ENCODE measurements around the gene SCD5.
A peak's percentile ranks its signal among the peaks of the same experiment; 100 is the strongest.

Gene SCD5

DNA sequence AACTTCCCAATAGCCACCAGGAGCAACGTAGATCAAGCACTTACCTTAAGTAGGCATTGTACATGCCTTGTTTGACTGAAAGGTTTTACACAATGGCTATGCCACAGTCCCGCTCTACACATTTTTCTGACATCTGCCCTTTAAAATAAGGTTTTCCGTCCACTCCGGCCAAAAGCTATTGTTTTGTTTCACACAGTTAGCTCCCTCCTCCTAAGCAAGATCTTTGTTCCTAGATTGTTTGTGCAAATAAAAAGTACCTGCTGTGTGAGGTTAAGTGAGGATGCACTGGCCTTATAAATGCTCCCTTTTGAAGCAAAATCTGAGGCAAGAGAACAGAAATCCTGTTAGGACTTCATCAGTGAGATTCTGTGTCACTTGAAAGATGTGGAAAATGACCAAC lies 11.8 kb downstream of the SCD5 start:
- H3K4me3 ChIP-seq (ENCODE audit: low read length), result no peak overlapping the region
- no peak for DNase-seq (ENCODE audit: low read depth)
- TF ChIP-seq, protein P1, sequence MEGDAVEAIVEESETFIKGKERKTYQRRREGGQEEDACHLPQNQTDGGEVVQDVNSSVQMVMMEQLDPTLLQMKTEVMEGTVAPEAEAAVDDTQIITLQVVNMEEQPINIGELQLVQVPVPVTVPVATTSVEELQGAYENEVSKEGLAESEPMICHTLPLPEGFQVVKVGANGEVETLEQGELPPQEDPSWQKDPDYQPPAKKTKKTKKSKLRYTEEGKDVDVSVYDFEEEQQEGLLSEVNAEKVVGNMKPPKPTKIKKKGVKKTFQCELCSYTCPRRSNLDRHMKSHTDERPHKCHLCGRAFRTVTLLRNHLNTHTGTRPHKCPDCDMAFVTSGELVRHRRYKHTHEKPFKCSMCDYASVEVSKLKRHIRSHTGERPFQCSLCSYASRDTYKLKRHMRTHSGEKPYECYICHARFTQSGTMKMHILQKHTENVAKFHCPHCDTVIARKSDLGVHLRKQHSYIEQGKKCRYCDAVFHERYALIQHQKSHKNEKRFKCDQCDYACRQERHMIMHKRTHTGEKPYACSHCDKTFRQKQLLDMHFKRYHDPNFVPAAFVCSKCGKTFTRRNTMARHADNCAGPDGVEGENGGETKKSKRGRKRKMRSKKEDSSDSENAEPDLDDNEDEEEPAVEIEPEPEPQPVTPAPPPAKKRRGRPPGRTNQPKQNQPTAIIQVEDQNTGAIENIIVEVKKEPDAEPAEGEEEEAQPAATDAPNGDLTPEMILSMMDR (IDR thresholded peaks at IDR 0.05; ENCODE audit: insufficient read depth, low read depth, low read length, missing control alignments), result no peak

DNA sequence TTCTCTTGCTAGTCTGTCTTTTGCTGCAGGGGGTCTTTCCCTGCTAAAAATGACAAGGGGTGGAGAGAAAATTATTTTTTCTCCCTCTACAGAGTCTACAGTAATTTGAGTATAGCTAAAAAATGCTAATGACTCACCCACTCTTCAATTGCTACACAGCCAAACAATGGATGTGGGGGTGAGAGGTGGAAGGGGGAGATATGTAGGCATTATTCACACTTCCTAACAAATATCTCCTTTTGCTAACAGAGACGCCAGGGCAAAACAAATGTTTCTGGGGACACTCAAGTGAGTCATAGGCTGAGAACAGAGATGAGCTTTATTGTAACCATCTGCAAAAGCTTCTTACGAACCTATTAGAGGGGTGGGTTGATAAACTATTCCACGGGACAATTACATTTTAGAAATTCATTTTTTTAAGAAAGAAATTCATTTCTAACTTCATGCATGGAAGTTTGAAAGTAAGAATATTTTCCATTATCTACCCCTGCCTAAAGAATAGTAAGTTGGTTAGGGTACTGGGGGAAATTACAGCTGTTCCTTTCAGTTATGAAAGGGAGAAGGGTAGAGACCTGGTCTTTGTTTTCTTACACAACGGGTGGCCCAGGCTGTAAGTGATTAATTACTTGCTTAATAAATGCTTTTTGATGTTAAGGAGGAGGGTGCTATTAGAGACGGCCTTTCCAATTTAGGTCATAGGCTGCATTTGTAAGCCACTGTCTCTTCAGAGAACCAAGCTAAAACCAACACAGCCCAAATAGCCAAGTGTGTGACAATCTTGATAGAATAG lies 12.8 kb downstream of the SCD5 start:
- TF ChIP-seq, protein P1 (IDR thresholded peaks at IDR 0.05; ENCODE audit: insufficient read depth, low read depth, low read length, missing control alignments), result no peak
- H3K4me3 ChIP-seq (ENCODE audit: low read length), result no peak overlapping the region
- peak; percentile 89 for DNase-seq (ENCODE audit: low read depth)

DNA sequence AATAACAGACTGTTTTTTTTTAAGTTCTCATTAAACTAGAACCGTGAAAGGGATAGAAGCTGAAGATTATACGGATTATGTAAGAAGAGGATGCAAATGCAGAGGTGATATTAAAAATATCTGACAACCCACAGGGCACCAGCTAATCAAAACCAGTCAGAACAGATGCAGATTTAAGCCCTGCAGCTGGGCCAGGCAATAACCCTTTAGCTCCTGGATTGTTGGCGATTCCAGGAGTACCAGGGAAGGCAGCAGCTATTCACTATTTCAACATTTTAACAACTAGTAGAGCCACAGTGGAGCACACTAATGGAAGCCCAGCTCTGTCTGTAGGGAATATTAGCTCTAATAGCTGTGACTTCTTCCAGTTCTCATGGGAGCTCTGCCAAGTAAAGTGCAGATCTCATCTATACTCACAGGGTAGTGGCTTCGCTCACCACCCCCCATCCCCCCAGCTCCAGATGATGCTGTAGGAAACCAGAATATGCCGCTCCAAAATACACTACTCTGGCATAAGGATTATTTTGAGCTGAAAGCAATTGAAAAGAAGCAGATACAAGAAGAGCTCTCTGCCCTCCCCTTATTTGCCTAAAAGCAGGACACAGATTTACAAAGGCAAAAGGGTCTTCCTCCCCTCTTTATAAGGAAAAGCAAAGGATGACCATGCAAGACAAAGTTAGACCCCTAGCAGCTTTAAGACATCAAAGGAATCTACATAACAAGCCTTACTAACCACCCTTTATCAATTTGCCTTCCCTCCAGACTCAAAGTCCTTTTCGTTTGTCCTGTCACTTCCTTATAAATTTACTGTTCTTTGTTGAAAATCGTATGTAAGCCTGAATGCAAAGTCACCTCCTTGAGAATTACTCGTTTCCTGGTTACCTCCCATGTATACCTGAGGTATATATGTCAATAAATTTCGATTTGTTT lies 13.7 kb downstream of the SCD5 start:
- DNase-seq (ENCODE audit: low read depth), result peak; percentile 24
- TF ChIP-seq, protein P1 (IDR thresholded peaks at IDR 0.05; ENCODE audit: insufficient read depth, low read depth, low read length, missing control alignments), result no peak
- H3K4me3 ChIP-seq (ENCODE audit: low read length), result no peak overlapping the region

DNA sequence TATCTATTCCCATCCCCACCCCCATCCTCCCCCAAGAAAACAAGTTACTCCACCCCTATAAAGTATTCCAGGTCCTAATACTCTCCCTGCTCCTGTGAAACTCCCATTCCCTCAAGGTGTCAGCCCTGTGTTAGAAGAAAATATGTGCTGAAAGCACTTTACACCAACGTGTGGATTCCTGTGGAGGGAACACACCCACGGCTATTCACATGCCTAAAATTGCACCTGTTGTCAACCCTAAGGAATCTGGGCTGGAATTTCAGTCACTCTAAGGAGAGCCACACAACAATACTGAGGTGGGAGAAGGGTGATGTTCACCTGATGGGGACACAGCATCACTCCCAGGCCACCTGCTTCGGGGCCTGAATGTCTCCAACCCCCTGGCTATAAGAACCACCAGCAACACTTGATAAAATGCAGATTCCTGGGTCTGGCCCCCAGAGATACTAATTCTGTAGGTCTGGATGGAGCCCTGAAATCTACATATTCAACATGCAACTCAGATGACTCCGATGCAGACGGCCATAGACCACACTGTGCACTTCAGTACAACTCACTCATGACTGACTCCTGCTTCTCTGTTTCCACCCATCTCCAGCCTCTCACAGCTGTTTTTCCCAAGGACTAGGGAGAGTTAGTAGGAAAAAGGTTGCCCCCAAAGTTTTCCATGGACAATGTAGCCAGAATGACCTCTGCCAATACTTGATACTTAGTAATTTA lies 15.8 kb downstream of the SCD5 start:
- TF ChIP-seq, protein P1 (IDR thresholded peaks at IDR 0.05; ENCODE audit: insufficient read depth, low read depth, low read length, missing control alignments), result no peak
- DNase-seq (ENCODE audit: low read depth), result peak; percentile 58
- H3K4me3 ChIP-seq (ENCODE audit: low read length), result no peak overlapping the region

DNA sequence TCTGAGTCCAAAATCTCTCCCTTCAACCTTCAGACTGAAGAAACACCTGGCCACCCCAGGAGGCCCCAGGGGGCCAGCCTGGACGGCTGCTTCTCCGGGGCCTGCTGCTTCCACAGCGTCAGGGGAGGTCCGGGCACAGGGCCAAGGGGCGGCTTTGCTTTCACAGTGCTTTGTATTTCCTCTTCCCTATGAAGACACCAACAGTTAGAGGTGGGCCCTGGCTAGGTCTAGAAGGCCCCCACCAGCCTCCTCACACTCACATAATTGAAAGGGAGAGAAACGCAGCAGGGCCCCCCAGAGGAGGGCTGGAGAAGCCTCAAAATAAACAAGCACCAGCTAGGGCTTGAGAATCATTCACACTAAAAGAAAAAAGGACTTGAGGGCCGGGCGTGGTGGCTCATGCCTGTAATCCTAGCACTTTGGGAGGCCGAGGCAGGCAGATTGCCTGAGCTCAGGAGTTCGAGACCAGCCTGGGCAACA lies 17.8 kb downstream of the SCD5 start:
- DNase-seq (ENCODE audit: low read depth), result peak; percentile 37
- no peak overlapping the region for H3K4me3 ChIP-seq (ENCODE audit: low read length)
- TF ChIP-seq, protein P1 (IDR thresholded peaks at IDR 0.05; ENCODE audit: insufficient read depth, low read depth, low read length, missing control alignments), result no peak

DNA sequence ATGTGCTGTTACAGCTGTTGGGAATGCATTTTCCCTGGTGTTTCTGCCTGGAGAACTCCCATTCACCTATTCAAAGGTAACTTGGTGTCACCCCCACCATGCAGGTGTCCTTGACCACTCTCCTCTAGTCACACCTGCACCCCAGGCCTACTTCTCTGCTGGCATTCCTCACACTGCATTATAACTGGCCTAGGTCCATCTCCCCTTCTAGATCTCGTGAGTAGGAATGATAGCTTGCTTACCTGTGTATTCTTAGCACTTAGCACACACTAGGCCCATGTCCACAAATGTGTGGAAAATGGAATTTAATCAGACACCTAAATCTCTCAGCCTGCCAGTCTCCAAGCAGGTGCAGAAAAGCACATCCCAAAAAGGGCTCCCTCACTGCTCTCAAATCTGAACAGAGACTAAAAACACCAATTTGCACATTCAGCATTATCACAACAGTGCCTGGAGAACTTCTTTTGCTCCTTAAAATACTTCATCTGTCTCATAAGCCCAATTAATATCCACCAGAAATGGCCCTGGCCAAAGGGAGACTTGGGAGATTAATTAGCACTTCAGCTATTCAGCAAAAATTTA lies 18.3 kb downstream of the SCD5 start:
- H3K4me3 ChIP-seq (ENCODE audit: low read length), result no peak overlapping the region
- TF ChIP-seq, protein P1 (IDR thresholded peaks at IDR 0.05; ENCODE audit: insufficient read depth, low read depth, low read length, missing control alignments), result no peak
- no peak for DNase-seq (ENCODE audit: low read depth)

Measured in epithelial cell of esophagus (primary cell).